SK-N-MC (cell line): ENCODE results near the gene NCKAP5.

ENCODE experiments used
- EZH2 ChIP-seq: fragments of 200-600 bp; sonication (generic); IDR thresholded peaks from one replicate; pipeline ENCODE4 v1.6.1; 2017; ENCODE audit warnings: antibody characterized with exemption
- POLR2AphosphoS5 ChIP-seq: IDR thresholded peaks from 2 replicates; pipeline ENCODE4 v1.6.1; 2012; ENCODE audit warnings: mild to moderate bottlenecking, low read depth, low read length, borderline replicate concordance

GRCh38 chr2:133480707-133481429, 87.4 kb downstream of the NCKAP5 start:
- TF ChIP-seq EZH2, result no peak
- TF ChIP-seq POLR2AphosphoS5, result no peak
